Pancreas (tissue), 10 donors: ENCODE measurements around the gene UBE2J2. TPM values are rescaled to one million over a fixed set of nuclear protein-coding genes. Genes with fewer than 3 reads are reported as not detected.

Experiments
- ATAC-seq, 4 donors: fragments of 200-7000 bp; cut with Tn5 transposase; one replicate each; pipeline versions ENCODE4 v1.8.0 to v1.9.1; 2020; ENCODE audit warnings: mild to moderate bottlenecking in 4 of 4, moderate library complexity in 4 of 4
- DNase-seq, 6 donors: peaks; one replicate each; pipeline ENCODE4 v3.0.0-alpha.2; 2020
- FAIRE-seq: peaks from 2 replicates; lab custom pipeline; 2012; peaks lifted over from hg19 to GRCh38; lab: Jason Lieb, UNC
- H3K27ac ChIP-seq, 4 donors: fragments of 200-600 bp; sonication (generic); 1 replicate in 3 of 4; 2 replicates in 1 of 4; pipeline versions ENCODE4 v1.5.0 to v1.8.0; 2020
- H3K27me3 ChIP-seq, 4 donors: fragments of 200-600 bp; one replicate each; pipeline ENCODE4 v1.8.0; 2021
- H3K36me3 ChIP-seq, 3 donors: fragments of 200-600 bp; sonication (generic) in 1 of 3; one replicate each; pipeline versions ENCODE4 v1.5.0 to v1.8.0; 2020 to 2021
- H3K4me1 ChIP-seq, 3 donors: fragments of 200-600 bp; one replicate each; pipeline ENCODE4 v1.8.0; 2021
- H3K4me3 ChIP-seq, 4 donors: fragments of 200-600 bp; sonication (generic) in 2 of 4; one replicate each; pipeline versions ENCODE4 v1.5.0 to v1.8.0; 2020 to 2021
- H3K9me3 ChIP-seq, 4 donors: fragments of 200-600 bp; one replicate each; pipeline ENCODE4 v1.8.0; 2021
- CTCF ChIP-seq, 4 donors: fragments of 200-600 bp; sonication (generic) in 3 of 4; IDR thresholded peaks; one replicate each; pipeline versions ENCODE4 v1.5.0 to v1.8.0; 2021; ENCODE audit warnings: antibody characterized with exemption in 4 of 4
- WGBS, 2 donors: extraction: QIAGEN DNeasy Blood & Tissue Kit; methylation state at CpG; one replicate each; pipeline ENCODE4 v1.1.7; 2013; 5-methylcytosine and 5-hydroxymethylcytosine counted together
- intact Hi-C, 3 donors: fragments of 100-400 bp; cut with DNase I; formaldehyde crosslinking; loops; one replicate each; pipeline versions ENCODE4 v1.11.1 to v1.14.2; 2022
- polyA plus RNA-seq, 2 donors: library from polyadenylated mRNA; stranded (reverse); fragments of 200-250 nt; gene quantifications; one replicate each; pipeline ENCODE4 v1.2.3, GENCODE V29; 2013
- total RNA-seq, 6 donors: library from RNA; stranded (reverse); fragmentation: NEBNext Ultra II Directional in 4 of 6; extraction: Animal tissue kit (Norgen Biotek cat#: 25700) in 4 of 6; gene quantifications; one replicate each; pipeline versions ENCODE4 v1.2.1 to v1.2.4, GENCODE V29; 2021 to 2023
- donor health status: healthy with polysubstance abuse.
- donor health status: DM: no; HTN: no; CAD: no; lungs with moderate emphysema.
- donor health status: DM: no; HTN: no; CAD: no.
- donor health status: control.
- donor health status: control.
- donor health status: Bipolar disorder and iron deficiency.
- donor health status: DM: yes; HTN: yes; CAD: no.
- donor health status: DM: no; HTN: no; CAD: no.
- donor health status: DM: no; HTN: no; CAD: no.
- donor health status: DM: yes; HTN: yes; CAD: no.

The UBE2J2 gene
- total and polyA plus RNA-seq, 8 donors: 20.8 to 44.5 (median 22.7) TPM

- WGBS, 2 donors: 43 to 46% methylated on average over 15 of the region's 15 CpGs
These were observed 16.6 kb upstream of the UBE2J2 start for GRCh38 chr1:1290238-1290731.

GRCh38 chr1:1287288-1288110 lies 13.8 kb upstream of the UBE2J2 start:
- H3K27me3 ChIP-seq: peaks cover 0 to 4% (median 0%) of the 10 kb centered on the region in 4 donors
- H3K36me3 ChIP-seq: no peaks in the 10 kb centered on the region
- no peaks in the 10 kb centered on the region for H3K9me3 ChIP-seq
- no peaks in the 10 kb centered on the region for H3K4me1 ChIP-seq
- intact Hi-C loops: loop anchor here in 1 of 3 donors (10.0 kb wide), 1 partner anchor 303 kb away; the partner anchor contains the start of gene PERM1
- FAIRE-seq (no peak), ATAC-seq (no peak), DNase-seq (peak in 3 of 6 donors; percentile 31 to 81 (median 60))
- 66 to 68% methylated on average over 44 to 46 of the region's 46 CpGs for WGBS, 2 donors
- no peak overlapping the region for H3K4me3 ChIP-seq
- no peak overlapping the region for H3K27ac ChIP-seq
- no peak for TF ChIP-seq CTCF (IDR thresholded peaks at IDR 0.05)

More at GRCh38 chr1:1290238-1290731, 16.6 kb upstream of the UBE2J2 start:
- no peak overlapping the region for H3K27ac ChIP-seq
- peak; percentile 65 to 69 (median 66) for TF ChIP-seq CTCF (IDR thresholded peaks at IDR 0.05)
- H3K36me3 ChIP-seq: no peaks in the 10 kb centered on the region
- no peak overlapping the region for H3K4me3 ChIP-seq
- DNase-seq (peak; percentile 56 to 94 (median 82)), FAIRE-seq (no peak), ATAC-seq (peak; percentile 49 to 80 (median 76))
- no peaks in the 10 kb centered on the region for H3K9me3 ChIP-seq
- intact Hi-C loops: loop anchor here (5.0 to 10.0 kb wide), 3 partner anchors 165 to 255 kb away; no protein-coding TSS in a partner anchor
- peaks cover 0 to 4% (median 0%) of the 10 kb centered on the region in 4 donors for H3K27me3 ChIP-seq
- H3K4me1 ChIP-seq: no peaks in the 10 kb centered on the region

- ATAC-seq: no peak
- Histone ChIP-seq H3K4me3 (no peak overlapping the region), H3K27me3 (peaks cover 0 to 4% (median 0%) of the 10 kb centered on the region in 4 donors), H3K4me1 (peaks cover 3 to 8% (median 8%) of the 10 kb centered on the region in 3 donors), H3K27ac (no peak overlapping the region), H3K36me3 (no peaks in the 10 kb centered on the region), H3K9me3 (no peaks in the 10 kb centered on the region)
- intact Hi-C loops: loop anchor here in 1 of 3 donors (10.0 kb wide), 1 partner anchor 302 kb away; the partner anchor contains the start of gene PERM1
- WGBS, 2 donors: 49 to 61% methylated on average over 37 to 50 of the region's 50 CpGs
- DNase-seq: peak in 3 of 6 donors; percentile 34 to 82 (median 55)
- no peak for FAIRE-seq
- no peak for TF ChIP-seq CTCF (IDR thresholded peaks at IDR 0.05)
These were observed 12.9 kb upstream of the UBE2J2 start for GRCh38 chr1:1286313-1287261.

- no peak for ATAC-seq
- intact Hi-C loops: loop anchor here in 1 of 3 donors (10.0 kb wide), 1 partner anchor 301 kb away; the partner anchor contains the start of gene PERM1
- peak in 3 of 6 donors; percentile 19 to 69 (median 52) for DNase-seq
- 64 to 68% methylated on average over 35 to 37 of the region's 37 CpGs for WGBS, 2 donors
- H3K9me3 ChIP-seq: no peaks in the 10 kb centered on the region
- no peak overlapping the region for H3K4me3 ChIP-seq
- FAIRE-seq: no peak
- no peak for TF ChIP-seq CTCF (IDR thresholded peaks at IDR 0.05)
- no peak overlapping the region for H3K27ac ChIP-seq
- H3K36me3 ChIP-seq: no peaks in the 10 kb centered on the region
- H3K4me1 ChIP-seq: peaks cover 5 to 11% (median 10%) of the 10 kb centered on the region in 3 donors
- H3K27me3 ChIP-seq: peaks cover 0 to 4% (median 0%) of the 10 kb centered on the region in 4 donors
These were observed 12.1 kb upstream of the UBE2J2 start for GRCh38 chr1:1285611-1286311.
